ENCODE data around the gene OTX2. TPM values are rescaled to one million over a fixed set of nuclear protein-coding genes. Genes with fewer than 3 reads are reported as not detected.

Gene OTX2
- polyA plus RNA-seq (2012; rRNA removed), result not detected in 2 replicates
- not detected in 2 replicates for polyA plus RNA-seq (2012; cell fraction: cytosol; rRNA removed)
- polyA plus RNA-seq (2012; cell fraction: nucleus; rRNA removed), result not detected in 2 replicates

- ChIA-PET POLR2A (no interaction called here), CTCF (no interaction called here)
- H3K27me3 ChIP-seq (ENCODE audit: insufficient read depth), result peaks cover 92% of the 10 kb centered on the region
- H3K36me3 ChIP-seq (replicated peaks in 1 of 2; ENCODE audit: control insufficient read depth in 1 of 2, insufficient read depth in 2 of 2, low read length in 1 of 2), result no peaks in the 10 kb centered on the region
- no peak for DNase-seq
- H4K20me1 ChIP-seq (ENCODE audit: insufficient read depth), result no peaks in the 10 kb centered on the region
- no peak within 1 kb of the TSS for H3K27ac ChIP-seq (ENCODE audit: low read depth in 2 of 2, low read length in 1 of 2)
- peaks cover 5% of the 10 kb centered on the region for H3F3A ChIP-seq (replicated peaks; ENCODE audit: insufficient read depth)
- H3K79me2 ChIP-seq (ENCODE audit: insufficient read depth), result no peaks in the 10 kb centered on the region
- no peak within 1 kb of the TSS for H3K9ac ChIP-seq
- 20% methylated on average over 15 of the region's 15 CpGs for WGBS (ENCODE audit: low lambda C conversion rate)
- no peaks in the 10 kb centered on the region for H3K9me2 ChIP-seq
- no peaks in the 10 kb centered on the region for H3K4me1 ChIP-seq (ENCODE audit: control insufficient read depth in 1 of 2, insufficient read depth in 2 of 2, low read depth in 1 of 2, low read length in 1 of 2)
- TF ChIP-seq EZH2phosphoT487 (IDR thresholded peaks at IDR 0.05; ENCODE audit: borderline replicate concordance, low read depth) (peak; percentile 40; the same call in 1 of the 2 replicates), YY1 (IDR thresholded peaks at IDR 0.05; ENCODE audit: low read depth) (no peak)
- no peak within 1 kb of the TSS for H3K4me3 ChIP-seq (ENCODE audit: low read depth in 2 of 2, low read length in 1 of 2)
- H3K4me2 ChIP-seq, result no peak within 1 kb of the TSS
- no peaks in the 10 kb centered on the region for H3K9me3 ChIP-seq
- no peak within 1 kb of the TSS for H2AFZ ChIP-seq (ENCODE audit: low read depth)
These were observed at the start of gene OTX2 for GRCh38 chr14:56810147-56810719. OTX2 (minus strand) TSS chr14:56810479; CDS start chr14:56805456, 5,023 bp downstream.

- CTCF ChIA-PET, result no interaction called here
- Histone ChIP-seq H3K4me2 (no peak overlapping the region), H3K9ac (no peak overlapping the region), H3K9me2 (no peaks in the 10 kb centered on the region), H3F3A (replicated peaks; ENCODE audit: insufficient read depth) (no peaks in the 10 kb centered on the region), H3K27ac (ENCODE audit: low read depth in 2 of 2, low read length in 1 of 2) (no peak overlapping the region), H3K9me3 (no peaks in the 10 kb centered on the region), H3K79me2 (ENCODE audit: insufficient read depth) (no peaks in the 10 kb centered on the region), H3K27me3 (ENCODE audit: insufficient read depth) (no peaks in the 10 kb centered on the region; the same call in 1 of the 2 replicates), H3K4me1 (ENCODE audit: control insufficient read depth in 1 of 2, insufficient read depth in 2 of 2, low read depth in 1 of 2, low read length in 1 of 2) (no peaks in the 10 kb centered on the region), H2AFZ (ENCODE audit: low read depth) (no peak overlapping the region), H3K36me3 (replicated peaks in 1 of 2; ENCODE audit: control insufficient read depth in 1 of 2, insufficient read depth in 2 of 2, low read length in 1 of 2) (no peaks in the 10 kb centered on the region), H4K20me1 (ENCODE audit: insufficient read depth) (no peaks in the 10 kb centered on the region), H3K4me3 (ENCODE audit: low read depth in 2 of 2, low read length in 1 of 2) (no peak overlapping the region)
- WGBS (ENCODE audit: low lambda C conversion rate), result under 1% methylated on average over 8 of the region's 8 CpGs
- no peak for DNase-seq
- POLR2A ChIA-PET, result no interaction called here
- no peak for TF ChIP-seq ELF1 (IDR thresholded peaks at IDR 0.05)
- TF ChIP-seq RFX5 (IDR thresholded peaks at IDR 0.05; ENCODE audit: low read length), result no peak
- no peak for TF ChIP-seq YY1 (IDR thresholded peaks at IDR 0.05; ENCODE audit: low read depth)
- no peak for TF ChIP-seq SIN3A (IDR thresholded peaks at IDR 0.05; ENCODE audit: borderline replicate concordance, low read depth, low read length)
- no peak for TF ChIP-seq PBX3 (IDR thresholded peaks at IDR 0.05)
These were observed 48.1 kb upstream of the OTX2 start for GRCh38 chr14:56858422-56858821.

GRCh38 chr14:56857216-56857615, 46.9 kb upstream of the OTX2 start:
- under 1% methylated on average over 6 of the region's 6 CpGs for WGBS (ENCODE audit: low lambda C conversion rate)
- no peaks in the 10 kb centered on the region for H3K36me3 ChIP-seq (replicated peaks in 1 of 2; ENCODE audit: control insufficient read depth in 1 of 2, insufficient read depth in 2 of 2, low read length in 1 of 2)
- H3K79me2 ChIP-seq (ENCODE audit: insufficient read depth), result no peaks in the 10 kb centered on the region
- no peaks in the 10 kb centered on the region for H3K9me3 ChIP-seq
- H3K27me3 ChIP-seq (ENCODE audit: insufficient read depth), result no peaks in the 10 kb centered on the region; the same call in 1 of the 2 replicates
- ChIA-PET CTCF (interaction anchor here (0.7 kb wide), 1 partner anchor 200 kb away, joined by 3 read pairs; no protein-coding TSS in a partner anchor), POLR2A (no interaction called here)
- H3K4me2 ChIP-seq, result no peak overlapping the region
- no peaks in the 10 kb centered on the region for H3F3A ChIP-seq (replicated peaks; ENCODE audit: insufficient read depth)
- no peaks in the 10 kb centered on the region for H4K20me1 ChIP-seq (ENCODE audit: insufficient read depth)
- TF ChIP-seq FOXJ3 (CRISPR knock-in tag; IDR thresholded peaks at IDR 0.05), result no peak
- no peak for TF ChIP-seq IRF3 (IDR thresholded peaks at IDR 0.05; ENCODE audit: low read depth, low read length)
- TF ChIP-seq RCOR1 (IDR thresholded peaks at IDR 0.05; ENCODE audit: low read length), result no peak
- no peak for TF ChIP-seq SIN3A (IDR thresholded peaks at IDR 0.05; ENCODE audit: borderline replicate concordance, low read depth, low read length)
- TF ChIP-seq GABPA (IDR thresholded peaks at IDR 0.05; ENCODE audit: low read depth), result no peak
- TF ChIP-seq ELF1 (IDR thresholded peaks at IDR 0.05), result no peak
- TF ChIP-seq MXI1 (IDR thresholded peaks at IDR 0.05; ENCODE audit: low read depth, low read length), result no peak
- no peak for TF ChIP-seq USF2 (IDR thresholded peaks at IDR 0.05; ENCODE audit: borderline replicate concordance, low read depth, low read length)
- no peak overlapping the region for H2AFZ ChIP-seq (ENCODE audit: low read depth)
- H3K4me3 ChIP-seq (ENCODE audit: low read depth in 2 of 2, low read length in 1 of 2), result no peak overlapping the region
- H3K4me1 ChIP-seq (ENCODE audit: control insufficient read depth in 1 of 2, insufficient read depth in 2 of 2, low read depth in 1 of 2, low read length in 1 of 2), result no peaks in the 10 kb centered on the region
- H3K27ac ChIP-seq (ENCODE audit: low read depth in 2 of 2, low read length in 1 of 2), result no peak overlapping the region
- H3K9me2 ChIP-seq, result no peaks in the 10 kb centered on the region
- H3K9ac ChIP-seq, result no peak overlapping the region
- no peak for DNase-seq
